Choroid plexus epithelial cell (primary cell): Measurements from ENCODE around the gene ONECUT3.

Source experiments
- DNase-seq: peaks from one replicate; pipeline ENCODE4 v3.0.0-alpha.2; 2010; ENCODE audit warnings: low read depth
- H3K4me3 ChIP-seq: 2 replicates; pipeline ENCODE4 v1.5.1; 2011; ENCODE audit warnings: low read depth, mild to moderate bottlenecking, control low read depth, low read length, moderate library complexity
- TF ChIP-seq, protein P1 (sequence below): conservative IDR thresholded peaks from 2 replicates; pipeline ENCODE4 v1.5.1; 2011; ENCODE audit warnings: low read depth, mild to moderate bottlenecking, control low read depth, inconsistent platforms, low read length, moderate library complexity

ONECUT3 gene

DNA sequence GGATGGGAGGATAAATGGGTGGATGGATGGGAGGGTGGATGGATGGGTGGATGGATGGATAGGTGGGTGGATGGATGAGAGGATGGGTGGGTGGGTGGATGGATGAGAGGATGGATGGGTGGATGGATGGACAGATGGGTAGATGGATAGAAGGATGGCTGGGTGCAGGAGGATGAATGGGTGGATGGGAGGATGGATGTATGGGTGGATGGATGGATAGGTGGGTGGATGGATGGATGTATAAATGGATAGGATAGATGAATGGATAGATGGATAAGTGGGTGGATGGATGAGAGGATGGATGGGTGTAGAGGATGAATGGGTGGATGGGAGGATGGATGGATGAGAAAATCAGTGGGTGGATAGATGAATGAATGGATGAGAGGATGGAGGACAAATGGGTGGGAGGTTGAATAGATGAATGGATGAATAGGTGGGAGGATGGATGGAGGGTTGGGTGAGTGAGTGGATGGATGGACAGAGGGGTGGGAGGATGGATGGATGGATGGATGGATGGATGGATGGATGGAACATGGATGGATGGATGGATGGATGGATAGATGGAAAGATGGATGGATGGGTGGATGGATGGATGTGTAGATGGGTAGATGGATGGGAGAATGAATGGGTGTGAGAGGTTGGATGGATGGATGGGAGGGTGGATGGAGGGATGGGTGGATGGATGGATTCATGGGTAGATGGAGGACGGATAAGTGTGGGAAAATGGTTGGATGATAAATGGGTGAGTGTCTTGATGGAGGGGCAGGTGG, 35.9 kb upstream of the ONECUT3 start:
- TF ChIP-seq, protein P1, sequence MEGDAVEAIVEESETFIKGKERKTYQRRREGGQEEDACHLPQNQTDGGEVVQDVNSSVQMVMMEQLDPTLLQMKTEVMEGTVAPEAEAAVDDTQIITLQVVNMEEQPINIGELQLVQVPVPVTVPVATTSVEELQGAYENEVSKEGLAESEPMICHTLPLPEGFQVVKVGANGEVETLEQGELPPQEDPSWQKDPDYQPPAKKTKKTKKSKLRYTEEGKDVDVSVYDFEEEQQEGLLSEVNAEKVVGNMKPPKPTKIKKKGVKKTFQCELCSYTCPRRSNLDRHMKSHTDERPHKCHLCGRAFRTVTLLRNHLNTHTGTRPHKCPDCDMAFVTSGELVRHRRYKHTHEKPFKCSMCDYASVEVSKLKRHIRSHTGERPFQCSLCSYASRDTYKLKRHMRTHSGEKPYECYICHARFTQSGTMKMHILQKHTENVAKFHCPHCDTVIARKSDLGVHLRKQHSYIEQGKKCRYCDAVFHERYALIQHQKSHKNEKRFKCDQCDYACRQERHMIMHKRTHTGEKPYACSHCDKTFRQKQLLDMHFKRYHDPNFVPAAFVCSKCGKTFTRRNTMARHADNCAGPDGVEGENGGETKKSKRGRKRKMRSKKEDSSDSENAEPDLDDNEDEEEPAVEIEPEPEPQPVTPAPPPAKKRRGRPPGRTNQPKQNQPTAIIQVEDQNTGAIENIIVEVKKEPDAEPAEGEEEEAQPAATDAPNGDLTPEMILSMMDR: no peak
- no peak for DNase-seq
- H3K4me3 ChIP-seq: no peak overlapping the region

DNA sequence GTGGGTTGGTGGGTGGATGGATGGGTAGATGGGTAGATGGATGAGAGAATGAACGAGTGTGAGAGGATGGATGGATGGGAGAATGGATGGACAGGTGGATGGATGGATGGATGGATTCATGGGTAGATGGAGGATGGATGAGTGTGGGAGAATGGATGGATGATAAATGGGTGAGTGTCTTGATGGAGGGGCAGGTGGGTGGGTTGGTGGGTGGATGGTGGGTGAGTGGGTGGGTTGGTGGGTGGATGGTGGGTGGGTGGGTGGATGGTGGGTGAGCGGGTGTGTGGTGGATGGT, 35.4 kb upstream of the ONECUT3 start:
- H3K4me3 ChIP-seq: no peak overlapping the region
- no peak for DNase-seq
- TF ChIP-seq, protein P1: no peak

DNA sequence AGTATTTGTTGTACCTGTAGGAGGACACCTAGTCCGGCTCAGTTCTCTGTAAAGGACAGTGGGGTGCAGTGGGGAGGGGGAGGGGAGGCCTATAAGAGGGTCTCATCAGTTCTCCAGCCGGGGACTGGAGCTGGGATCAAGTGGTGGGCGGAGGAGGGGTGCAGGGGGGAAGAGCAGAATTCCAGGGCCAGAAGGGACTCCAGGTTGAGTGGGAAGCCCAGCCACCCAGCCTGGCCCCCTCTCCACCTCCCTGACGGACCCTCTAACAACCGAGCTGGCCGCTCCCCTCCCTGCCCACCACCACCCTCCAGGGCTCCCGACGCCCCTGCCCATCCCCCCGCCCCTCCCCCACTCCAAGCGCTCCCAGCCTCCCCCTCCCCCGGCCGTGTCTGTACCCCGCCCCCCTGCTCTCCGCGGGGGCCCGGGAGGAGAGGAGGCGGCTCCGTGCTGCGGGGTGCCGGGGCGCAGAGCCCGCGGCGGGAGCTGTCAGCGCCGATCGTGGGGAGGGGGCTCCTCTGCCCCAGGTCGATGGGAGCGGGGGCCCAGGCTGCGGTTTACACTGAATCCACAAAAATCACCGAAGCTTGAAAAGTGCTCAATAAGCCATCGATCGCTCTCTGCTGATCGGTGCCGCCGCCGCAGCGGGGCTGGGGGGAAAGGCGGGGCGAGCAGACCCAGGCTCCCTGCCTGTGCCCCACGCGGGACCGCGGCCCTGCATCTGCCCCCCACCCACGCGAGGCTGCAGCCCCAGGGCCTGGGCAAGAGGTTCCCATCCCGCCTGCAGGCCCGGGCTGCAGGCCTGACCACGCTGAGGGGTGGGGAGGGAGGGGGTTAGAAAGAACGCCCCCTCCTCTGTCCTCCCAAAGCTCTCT, 34.6 kb upstream of the ONECUT3 start:
- H3K4me3 ChIP-seq: no peak overlapping the region
- TF ChIP-seq, protein P1: no peak
- no peak for DNase-seq

DNA sequence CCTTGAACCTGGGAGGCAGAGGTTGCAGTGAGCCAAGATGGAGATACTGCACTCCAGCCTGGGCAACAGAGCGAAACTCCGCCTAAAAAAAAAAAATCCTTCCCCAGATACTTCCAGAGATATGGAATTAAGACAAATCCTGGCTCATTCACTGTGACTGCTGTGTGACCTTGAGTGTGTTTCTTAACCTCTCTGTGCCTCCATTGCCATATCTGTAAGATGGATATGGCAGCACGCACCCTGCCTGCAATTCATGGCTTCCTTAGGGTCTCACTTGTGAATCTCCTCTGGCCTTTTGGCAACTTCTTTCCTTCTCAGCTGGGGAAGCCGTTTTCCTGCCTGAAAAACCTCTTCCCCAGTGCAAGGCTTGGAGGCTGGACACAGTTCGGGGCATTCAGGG, 33.8 kb upstream of the ONECUT3 start:
- DNase-seq: no peak
- TF ChIP-seq, protein P1: no peak
- H3K4me3 ChIP-seq: no peak overlapping the region

DNA sequence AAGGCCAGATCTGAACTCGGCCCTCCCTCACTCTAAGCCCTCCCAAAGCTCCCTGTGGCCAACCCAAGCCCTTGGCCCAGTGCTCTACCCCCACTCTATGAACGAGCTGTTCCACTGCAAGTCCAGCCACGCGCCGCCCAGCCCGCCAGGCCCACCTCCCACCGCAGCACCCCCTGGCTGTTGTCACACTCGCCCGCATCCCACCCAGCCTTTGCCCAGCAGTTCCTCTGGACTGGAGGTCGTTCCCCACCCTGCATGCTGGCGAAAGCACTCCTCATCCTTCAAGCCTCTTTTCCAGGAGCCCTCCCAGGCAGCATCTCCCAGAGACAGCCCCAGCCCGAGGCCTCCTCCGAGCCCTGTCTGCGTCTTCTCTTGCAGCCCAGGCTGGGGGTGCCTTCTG, 33.1 kb upstream of the ONECUT3 start:
- TF ChIP-seq, protein P1: no peak
- DNase-seq: no peak
- H3K4me3 ChIP-seq: no peak overlapping the region

DNA sequence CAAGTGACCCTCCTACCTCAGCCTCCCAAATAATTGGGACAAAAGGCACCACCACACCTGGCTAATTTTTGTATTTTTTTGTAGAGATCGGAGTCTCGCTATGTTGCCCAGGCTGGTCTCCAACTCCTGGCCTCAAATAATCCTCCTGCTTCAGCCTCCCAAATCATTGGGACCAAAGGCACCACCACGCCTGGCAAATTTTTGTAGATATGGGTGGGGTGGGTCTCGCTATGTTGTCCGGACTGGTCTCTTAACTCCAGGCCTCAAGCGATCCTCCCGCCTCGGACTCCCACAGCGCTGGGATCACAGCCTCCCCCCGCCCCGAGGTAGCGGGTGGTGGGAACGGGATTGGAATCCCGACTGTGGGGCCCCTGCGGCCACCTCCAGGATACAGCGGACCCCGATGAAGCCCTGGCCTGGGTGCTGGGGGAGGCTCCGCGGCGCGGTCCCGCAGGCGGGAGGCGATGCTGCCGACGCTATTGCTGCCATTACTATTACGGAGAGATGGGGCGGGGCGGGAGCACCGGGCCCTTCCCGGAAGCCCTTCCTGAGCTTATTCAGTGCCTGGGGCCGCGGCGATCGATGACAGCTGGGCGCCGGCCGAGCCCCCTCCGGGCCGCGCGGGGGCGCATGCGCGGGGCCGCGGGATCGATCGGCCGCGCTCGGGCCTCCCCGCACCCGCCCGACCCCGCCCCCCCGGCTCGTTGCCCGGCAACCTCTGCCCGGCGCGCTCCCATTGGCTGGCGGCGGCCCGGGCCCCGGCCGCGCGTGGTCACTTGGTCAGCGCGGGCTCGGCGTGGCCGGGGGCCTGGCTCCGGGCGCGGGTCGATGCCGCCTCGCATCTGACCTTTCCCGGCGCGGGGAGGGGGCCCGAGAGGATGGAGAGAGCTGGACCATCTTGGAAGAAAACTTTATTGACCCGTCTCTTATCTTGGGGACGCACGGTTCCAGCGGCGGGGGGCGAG, 27.9 kb upstream of the ONECUT3 start:
- TF ChIP-seq, protein P1: no peak
- H3K4me3 ChIP-seq: peak overlapping the region; percentile 63
- DNase-seq: peak; percentile 54
